GM12878 (cell line): ENCODE measurements around the gene CYTH2.

Experiments used
- CHD4 ChIP-seq: fragments of 200-600 bp; sonication (generic); IDR thresholded peaks from 2 replicates; pipeline ENCODE4 v1.6.1; 2016; ENCODE audit warnings: mild to moderate bottlenecking
- JUND ChIP-seq: IDR thresholded peaks from 2 replicates; pipeline ENCODE4 v1.6.1; 2012; ENCODE audit warnings: low read depth, mild to moderate bottlenecking, low read length, improper control_type of control experiment, moderate library complexity
- NR2C2 ChIP-seq: IDR thresholded peaks from 2 replicates; pipeline ENCODE4 v1.6.1; 2011; ENCODE audit warnings: borderline replicate concordance, low read depth; ENCODE audit not compliant: control insufficient read depth, insufficient read length
- POLR2A ChIP-seq: IDR thresholded peaks from 2 replicates; pipeline ENCODE4 v1.6.1; 2011; ENCODE audit warnings: low read depth, mild to moderate bottlenecking, low read length
- TF ChIP-seq, protein P1 (sequence below): IDR thresholded peaks from 2 replicates; pipeline ENCODE4 v1.6.1; 2011; ENCODE audit warnings: mild to moderate bottlenecking, low read depth, low read length, moderate library complexity; ENCODE audit not compliant: insufficient replicate concordance
- TF ChIP-seq, protein P2 (sequence below), 3 experiments: IDR thresholded peaks in 2 of 3; conservative IDR thresholded peaks in 1 of 3; 2 replicates each; pipeline ENCODE4 v1.5.1; 2011; ENCODE audit warnings: low read depth in 3 of 3, low read length in 3 of 3, mild to moderate bottlenecking in 3 of 3, control low read depth in 2 of 3, moderate library complexity in 2 of 3, inconsistent platforms in 1 of 3, mixed read lengths in 1 of 3; ENCODE audit not compliant: control insufficient read depth in 2 of 3, insufficient read depth in 1 of 3; ENCODE audit errors: extremely low read depth in 1 of 3

DNA sequence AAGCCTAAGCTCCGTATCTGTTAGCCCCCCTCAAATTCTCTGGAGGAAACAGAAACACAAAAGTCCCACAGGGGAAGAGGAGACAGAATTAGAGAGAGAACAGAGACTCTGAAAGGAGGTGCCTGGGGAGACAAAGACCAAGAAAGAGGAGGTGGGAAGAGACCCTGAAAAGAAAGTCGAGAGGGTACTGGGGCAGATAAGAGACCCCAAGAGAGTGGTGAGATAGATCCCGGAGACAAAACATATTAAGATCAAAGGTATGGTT lies 24.3 kb upstream of the CYTH2 start:
- TF ChIP-seq, protein P1, sequence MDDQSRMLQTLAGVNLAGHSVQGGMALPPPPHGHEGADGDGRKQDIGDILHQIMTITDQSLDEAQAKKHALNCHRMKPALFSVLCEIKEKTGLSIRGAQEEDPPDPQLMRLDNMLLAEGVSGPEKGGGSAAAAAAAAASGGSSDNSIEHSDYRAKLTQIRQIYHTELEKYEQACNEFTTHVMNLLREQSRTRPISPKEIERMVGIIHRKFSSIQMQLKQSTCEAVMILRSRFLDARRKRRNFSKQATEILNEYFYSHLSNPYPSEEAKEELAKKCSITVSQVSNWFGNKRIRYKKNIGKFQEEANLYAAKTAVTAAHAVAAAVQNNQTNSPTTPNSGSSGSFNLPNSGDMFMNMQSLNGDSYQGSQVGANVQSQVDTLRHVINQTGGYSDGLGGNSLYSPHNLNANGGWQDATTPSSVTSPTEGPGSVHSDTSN = no peak
- TF ChIP-seq POLR2A = no peak
- no peak for TF ChIP-seq CHD4
- TF ChIP-seq JUND = no peak
- TF ChIP-seq, protein P2, sequence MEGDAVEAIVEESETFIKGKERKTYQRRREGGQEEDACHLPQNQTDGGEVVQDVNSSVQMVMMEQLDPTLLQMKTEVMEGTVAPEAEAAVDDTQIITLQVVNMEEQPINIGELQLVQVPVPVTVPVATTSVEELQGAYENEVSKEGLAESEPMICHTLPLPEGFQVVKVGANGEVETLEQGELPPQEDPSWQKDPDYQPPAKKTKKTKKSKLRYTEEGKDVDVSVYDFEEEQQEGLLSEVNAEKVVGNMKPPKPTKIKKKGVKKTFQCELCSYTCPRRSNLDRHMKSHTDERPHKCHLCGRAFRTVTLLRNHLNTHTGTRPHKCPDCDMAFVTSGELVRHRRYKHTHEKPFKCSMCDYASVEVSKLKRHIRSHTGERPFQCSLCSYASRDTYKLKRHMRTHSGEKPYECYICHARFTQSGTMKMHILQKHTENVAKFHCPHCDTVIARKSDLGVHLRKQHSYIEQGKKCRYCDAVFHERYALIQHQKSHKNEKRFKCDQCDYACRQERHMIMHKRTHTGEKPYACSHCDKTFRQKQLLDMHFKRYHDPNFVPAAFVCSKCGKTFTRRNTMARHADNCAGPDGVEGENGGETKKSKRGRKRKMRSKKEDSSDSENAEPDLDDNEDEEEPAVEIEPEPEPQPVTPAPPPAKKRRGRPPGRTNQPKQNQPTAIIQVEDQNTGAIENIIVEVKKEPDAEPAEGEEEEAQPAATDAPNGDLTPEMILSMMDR (IDR thresholded peaks at IDR 0.05 in 2 of 3, conservative IDR thresholded peaks at IDR 0.05 in 1 of 3; ENCODE audit: control insufficient read depth in 2 of 3, extremely low read depth in 1 of 3, insufficient read depth in 1 of 3, low read depth in 3 of 3, low read length in 3 of 3) = no peak
- TF ChIP-seq NR2C2 = no peak
